ENCODE measurements around the gene NHSL2. TPM values are rescaled to one million over a fixed set of nuclear protein-coding genes. Genes with fewer than 3 reads are reported as not detected.

NHSL2 gene
- total RNA-seq, 1 donor from 2014 or later: 4.0 TPM

DNA sequence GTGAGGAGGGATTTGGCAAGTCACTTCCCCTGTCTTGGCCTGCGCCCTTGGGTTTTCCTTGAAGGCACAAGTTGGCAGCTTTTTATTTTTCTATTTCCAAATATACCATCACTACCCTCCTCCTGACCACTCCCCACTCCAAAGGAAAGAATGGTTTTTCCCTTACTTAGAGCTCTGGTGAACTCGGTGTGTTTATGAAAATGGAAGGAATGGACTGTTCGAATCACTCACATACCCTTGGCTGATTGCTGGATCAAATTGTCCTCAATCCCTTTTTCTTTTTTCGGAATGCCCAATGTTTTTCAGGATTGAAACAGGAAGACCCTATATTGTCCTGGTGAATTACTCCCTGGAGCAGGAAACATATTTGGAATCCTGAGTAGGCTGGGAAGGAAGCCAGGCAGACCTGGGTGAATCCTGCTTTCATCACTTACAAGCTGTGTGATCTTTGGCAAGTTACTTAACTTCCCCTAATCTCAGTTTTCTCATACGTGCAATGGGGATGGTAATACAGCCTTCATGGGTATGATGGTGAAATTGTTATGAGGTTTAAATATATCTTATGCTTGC is 150.4 kb downstream of the NHSL2 start:
- H3K4me1 ChIP-seq: peaks cover 5% of the 10 kb centered on the region
- no peaks in the 10 kb centered on the region for H3K36me3 ChIP-seq
- no peak overlapping the region for H2AFZ ChIP-seq (replicated peaks)
- Mint-ChIP-seq H3K36me3 (peaks cover 2% of the 10 kb centered on the region), H3K9me3 (peaks cover 2% of the 10 kb centered on the region), H3K4me3 (no peak overlapping the region), H3K27me3 (ENCODE audit: insufficient read depth, low read depth) (no peaks in the 10 kb centered on the region), H3K4me1 (peaks cover 40% of the 10 kb centered on the region), H3K27ac (peak overlapping the region; percentile 21)
- H3K9ac ChIP-seq: no peak overlapping the region
- H3K27me3 ChIP-seq: no peaks in the 10 kb centered on the region
- peaks cover 3% of the 10 kb centered on the region for H3F3A ChIP-seq (ENCODE audit: low read depth)
- H3K4me3 ChIP-seq: no peak overlapping the region
- TF ChIP-seq EZH2phosphoT487 (IDR thresholded peaks at IDR 0.05) (no peak), EZH2 (IDR thresholded peaks at IDR 0.05) (no peak)
- TF ChIP-seq, protein P1, sequence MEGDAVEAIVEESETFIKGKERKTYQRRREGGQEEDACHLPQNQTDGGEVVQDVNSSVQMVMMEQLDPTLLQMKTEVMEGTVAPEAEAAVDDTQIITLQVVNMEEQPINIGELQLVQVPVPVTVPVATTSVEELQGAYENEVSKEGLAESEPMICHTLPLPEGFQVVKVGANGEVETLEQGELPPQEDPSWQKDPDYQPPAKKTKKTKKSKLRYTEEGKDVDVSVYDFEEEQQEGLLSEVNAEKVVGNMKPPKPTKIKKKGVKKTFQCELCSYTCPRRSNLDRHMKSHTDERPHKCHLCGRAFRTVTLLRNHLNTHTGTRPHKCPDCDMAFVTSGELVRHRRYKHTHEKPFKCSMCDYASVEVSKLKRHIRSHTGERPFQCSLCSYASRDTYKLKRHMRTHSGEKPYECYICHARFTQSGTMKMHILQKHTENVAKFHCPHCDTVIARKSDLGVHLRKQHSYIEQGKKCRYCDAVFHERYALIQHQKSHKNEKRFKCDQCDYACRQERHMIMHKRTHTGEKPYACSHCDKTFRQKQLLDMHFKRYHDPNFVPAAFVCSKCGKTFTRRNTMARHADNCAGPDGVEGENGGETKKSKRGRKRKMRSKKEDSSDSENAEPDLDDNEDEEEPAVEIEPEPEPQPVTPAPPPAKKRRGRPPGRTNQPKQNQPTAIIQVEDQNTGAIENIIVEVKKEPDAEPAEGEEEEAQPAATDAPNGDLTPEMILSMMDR (IDR thresholded peaks at IDR 0.05): no peak
- DNase-seq (ENCODE audit: low spot score): no peak
- H3K9me3 ChIP-seq (ENCODE audit: low read depth): no peaks in the 10 kb centered on the region
- no peaks in the 10 kb centered on the region for H3K79me2 ChIP-seq (ENCODE audit: low read depth)
- H3K27ac ChIP-seq: no peak overlapping the region
- H4K20me1 ChIP-seq (ENCODE audit: low read depth): peaks cover 10% of the 10 kb centered on the region
- no peak overlapping the region for H3K4me2 ChIP-seq

DNA sequence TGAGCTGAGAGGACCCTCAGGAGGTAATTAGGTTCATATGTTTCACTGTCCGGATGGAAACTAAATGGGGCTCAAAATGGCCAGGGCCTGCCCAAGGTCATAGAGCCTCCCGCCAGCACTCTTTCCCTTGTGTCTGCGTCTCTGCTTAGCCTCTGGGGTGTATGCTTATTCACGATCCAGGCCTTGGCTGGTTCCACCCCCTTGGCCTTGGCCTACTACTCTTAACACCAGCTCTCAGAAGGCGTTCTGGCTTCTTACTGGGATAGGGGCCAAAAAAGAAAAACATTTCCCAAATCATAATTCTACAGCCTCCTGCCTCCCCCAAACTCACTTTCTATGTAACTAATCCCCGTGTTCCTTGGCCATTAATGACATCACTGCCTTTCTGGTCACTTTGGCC is 152.3 kb downstream of the NHSL2 start:
- Histone ChIP-seq H3K27me3 (no peaks in the 10 kb centered on the region), H3K36me3 (no peaks in the 10 kb centered on the region), H3K4me2 (no peak overlapping the region), H3K27ac (no peak overlapping the region), H3K9me3 (ENCODE audit: low read depth) (no peaks in the 10 kb centered on the region), H2AFZ (replicated peaks) (no peak overlapping the region), H4K20me1 (ENCODE audit: low read depth) (peaks cover 10% of the 10 kb centered on the region), H3K79me2 (ENCODE audit: low read depth) (no peaks in the 10 kb centered on the region), H3K4me1 (peaks cover 5% of the 10 kb centered on the region), H3K4me3 (no peak overlapping the region), H3K9ac (no peak overlapping the region), H3F3A (ENCODE audit: low read depth) (peaks cover 3% of the 10 kb centered on the region)
- Mint-ChIP-seq H3K27me3 (ENCODE audit: insufficient read depth, low read depth) (peaks cover 2% of the 10 kb centered on the region), H3K27ac (no peak overlapping the region), H3K4me3 (no peak overlapping the region), H3K36me3 (peaks cover 5% of the 10 kb centered on the region), H3K4me1 (peaks cover 33% of the 10 kb centered on the region), H3K9me3 (peaks cover 4% of the 10 kb centered on the region)
- DNase-seq (ENCODE audit: low spot score): no peak
- no peak for TF ChIP-seq EZH2 (IDR thresholded peaks at IDR 0.05)
- TF ChIP-seq, protein P1 (IDR thresholded peaks at IDR 0.05): no peak
- no peak for TF ChIP-seq EZH2phosphoT487 (IDR thresholded peaks at IDR 0.05)

DNA sequence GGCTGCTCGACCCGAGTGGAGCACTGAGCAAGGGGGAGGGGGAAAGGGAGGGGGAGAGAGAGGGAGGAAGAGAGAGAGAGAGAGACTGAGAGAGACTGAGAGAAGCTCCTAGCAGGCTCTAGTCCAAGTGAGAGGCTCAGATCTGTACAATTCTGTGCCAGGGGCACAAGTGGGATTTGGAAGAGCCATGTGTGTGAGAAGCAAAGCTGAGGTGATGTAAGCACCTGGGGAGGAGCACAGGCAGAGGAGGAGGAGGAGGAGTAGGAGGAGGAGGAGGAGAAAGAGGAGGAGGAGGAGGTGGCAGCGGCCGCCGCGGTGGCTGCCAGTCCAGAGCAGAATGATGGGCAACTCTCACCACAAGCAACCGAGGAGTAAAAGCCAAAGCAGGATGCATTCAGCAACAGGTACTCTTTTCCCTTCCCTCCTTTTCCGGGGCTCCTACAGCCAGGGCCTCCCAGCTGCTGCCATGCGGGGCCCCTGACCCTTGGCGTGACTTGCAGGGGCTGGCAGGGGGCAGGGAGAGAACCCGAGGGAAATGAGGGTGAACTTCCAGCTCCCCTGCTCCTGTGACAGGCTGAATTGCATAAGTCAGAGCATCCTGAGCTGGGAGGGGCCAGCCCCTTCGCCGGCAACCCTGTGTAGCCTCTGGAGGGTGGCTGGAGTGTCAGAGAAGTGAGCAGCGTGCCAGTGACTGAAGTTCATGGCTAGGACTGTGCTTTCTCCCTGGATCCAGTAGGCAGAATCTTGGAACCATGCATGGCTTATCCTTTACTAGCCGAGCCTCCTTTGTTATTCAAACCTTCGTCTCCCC is 158.9 kb downstream of the NHSL2 start:
- DNase-seq (ENCODE audit: low spot score): no peak
- TF ChIP-seq EZH2phosphoT487 (IDR thresholded peaks at IDR 0.05) (no peak), EZH2 (IDR thresholded peaks at IDR 0.05) (no peak)
- TF ChIP-seq, protein P1 (IDR thresholded peaks at IDR 0.05): no peak
- Histone ChIP-seq H3K4me2 (peak overlapping the region; percentile 49), H2AFZ (replicated peaks) (no peak overlapping the region), H3K27ac (no peak overlapping the region), H3K9me3 (ENCODE audit: low read depth) (no peaks in the 10 kb centered on the region), H3K4me3 (no peak overlapping the region), H3K27me3 (no peaks in the 10 kb centered on the region), H4K20me1 (ENCODE audit: low read depth) (peaks cover 9% of the 10 kb centered on the region), H3K79me2 (ENCODE audit: low read depth) (no peaks in the 10 kb centered on the region), H3F3A (ENCODE audit: low read depth) (no peaks in the 10 kb centered on the region), H3K9ac (no peak overlapping the region), H3K36me3 (no peaks in the 10 kb centered on the region), H3K4me1 (no peaks in the 10 kb centered on the region)
- Mint-ChIP-seq H3K27ac (no peak overlapping the region), H3K9me3 (peaks cover 7% of the 10 kb centered on the region), H3K36me3 (peaks cover 5% of the 10 kb centered on the region), H3K27me3 (ENCODE audit: insufficient read depth, low read depth) (peaks cover 8% of the 10 kb centered on the region), H3K4me3 (peak overlapping the region; percentile 35), H3K4me1 (peaks cover 40% of the 10 kb centered on the region)
